Measurements from ENCODE around the gene SLC45A1.
"Not testable (repeated sequence)": the region's sequence is repeated elsewhere in the genome, so short reads cannot be mapped to it uniquely, and the experiment has no call there.

Gene SLC45A1

GRCh38 chr1:8317647-8318381 lies at the start of gene SLC45A1:
TSS of gene SLC45A1 (plus strand) at chr1:8318114. CDS start at chr1:8324330, 6,216 bp downstream.
- no peak for TF ChIP-seq CTCF (conservative IDR thresholded peaks at IDR 0.05; ENCODE audit: low read depth, low read length)
- peak within 1 kb of the TSS; percentile 70 for H3K4me3 ChIP-seq (ENCODE audit: low read depth, low read length)
- DNase-seq (ENCODE audit: low read depth): peak; percentile 52

GRCh38 chr1:8273036-8273435 lies 44.9 kb upstream of the SLC45A1 start:
- no peak overlapping the region for H3K4me3 ChIP-seq (ENCODE audit: low read depth, low read length)
- TF ChIP-seq CTCF (conservative IDR thresholded peaks at IDR 0.05; ENCODE audit: low read depth, low read length): no peak
- no peak for DNase-seq (ENCODE audit: low read depth)

- TF ChIP-seq CTCF (conservative IDR thresholded peaks at IDR 0.05; ENCODE audit: low read depth, low read length): no peak
- no peak for DNase-seq (ENCODE audit: low read depth)
- no peak overlapping the region for H3K4me3 ChIP-seq (ENCODE audit: low read depth, low read length)
These were observed 43.6 kb upstream of the SLC45A1 start for GRCh38 chr1:8274352-8274751.

- DNase-seq (ENCODE audit: low read depth): no peak
- no peak for TF ChIP-seq CTCF (conservative IDR thresholded peaks at IDR 0.05; ENCODE audit: low read depth, low read length)
- no peak overlapping the region for H3K4me3 ChIP-seq (ENCODE audit: low read depth, low read length)
These were observed 41.6 kb upstream of the SLC45A1 start for GRCh38 chr1:8276173-8276914.

- no peak for DNase-seq (ENCODE audit: low read depth)
- no peak for TF ChIP-seq CTCF (conservative IDR thresholded peaks at IDR 0.05; ENCODE audit: low read depth, low read length)
- H3K4me3 ChIP-seq (ENCODE audit: low read depth, low read length): no peak overlapping the region
These were observed 41.0 kb upstream of the SLC45A1 start for GRCh38 chr1:8276932-8277331.

GRCh38 chr1:8278677-8279076 lies 39.2 kb upstream of the SLC45A1 start:
- H3K4me3 ChIP-seq (ENCODE audit: low read depth, low read length); DNase-seq (ENCODE audit: low read depth): not testable (repeated sequence)

GRCh38 chr1:8281843-8282509 lies 35.9 kb upstream of the SLC45A1 start:
- no peak for TF ChIP-seq CTCF (conservative IDR thresholded peaks at IDR 0.05; ENCODE audit: low read depth, low read length)
- no peak overlapping the region for H3K4me3 ChIP-seq (ENCODE audit: low read depth, low read length)

More at GRCh38 chr1:8281843-8282509, 35.9 kb upstream of the SLC45A1 start:
- DNase-seq (ENCODE audit: low read depth): peak; percentile 12
